CD4-positive, alpha-beta T cell (primary cell): ENCODE measurements around the gene BOD1. TPM values are rescaled to one million over a fixed set of nuclear protein-coding genes. Genes with fewer than 3 reads are reported as not detected.

Experiments used
- ATAC-seq: fragments of 200-7000 bp; cut with Tn5 transposase; one replicate; pipeline ENCODE4 v1.10.0; 2022; ENCODE audit warnings: mild to moderate bottlenecking; ENCODE audit not compliant: poor library complexity
- CTCF ChIA-PET: fragments of 350-600 bp; sonication (Branson Sonifier 250); formaldehyde crosslinking; loops from one replicate; lab custom pipeline; 2021; ENCODE audit warnings: antibody characterized with exemption, inconsistent platforms; lab: Charles Lee
- POLR2A ChIA-PET: fragments of 350-600 bp; sonication (Branson Sonifier 250); formaldehyde crosslinking; loops from one replicate; lab custom pipeline; 2021; ENCODE audit warnings: antibody characterized with exemption, inconsistent platforms; lab: Charles Lee
- DNase-seq, 14 experiments: peaks; one replicate each; pipeline ENCODE4 v3.0.0-alpha.2; 2013 to 2020; ENCODE audit warnings: mixed read lengths in 2 of 14
- H3K27ac ChIP-seq, 2 donors: one replicate each; pipeline versions ENCODE4 v1.5.1 to v1.7.0; 2013; ENCODE audit warnings: low read length in 2 of 2, low read depth in 1 of 2, mild to moderate bottlenecking in 1 of 2
- H3K27me3 ChIP-seq, 2 experiments: 1 replicate in 1 of 2; 2 replicates in 1 of 2; pipeline versions ENCODE4 v1.6.1 to v1.7.0; 2013; ENCODE audit warnings: low read length in 2 of 2, control low read depth in 1 of 2, mild to moderate bottlenecking in 1 of 2, moderate library complexity in 1 of 2; ENCODE audit not compliant: insufficient read depth in 2 of 2, control insufficient read depth in 1 of 2
- H3K36me3 ChIP-seq: one replicate; pipeline ENCODE4 v1.6.1; 2013; ENCODE audit warnings: low read length, control low read depth; ENCODE audit not compliant: insufficient read depth
- H3K4me1 ChIP-seq: one replicate; pipeline ENCODE4 v1.6.1; 2013; ENCODE audit warnings: low read length, control low read depth; ENCODE audit not compliant: insufficient read depth
- H3K4me3 ChIP-seq: one replicate; pipeline ENCODE4 v1.5.1; 2013; ENCODE audit warnings: mild to moderate bottlenecking, low read length, moderate library complexity
- H3K9me3 ChIP-seq, 2 experiments: 1 replicate in 1 of 2; 2 replicates in 1 of 2; pipeline versions ENCODE4 v1.6.1 to v1.7.0; 2013; ENCODE audit warnings: low read length in 2 of 2, mild to moderate bottlenecking in 2 of 2, control low read depth in 1 of 2, moderate library complexity in 1 of 2; ENCODE audit not compliant: control insufficient read depth in 1 of 2, insufficient read depth in 1 of 2
- H3K27ac Mint-ChIP-seq: one replicate; pipeline ENCODE4 v1.8.0; 2020; ENCODE audit warnings: mixed read lengths
- H3K27me3 Mint-ChIP-seq: one replicate; pipeline ENCODE4 v1.8.0; 2021; ENCODE audit warnings: mixed read lengths
- H3K36me3 Mint-ChIP-seq: one replicate; pipeline ENCODE4 v1.8.0; 2021; ENCODE audit warnings: low read depth, mixed read lengths
- H3K4me1 Mint-ChIP-seq: one replicate; pipeline ENCODE4 v1.8.0; 2021; ENCODE audit warnings: low read depth, mixed read lengths
- H3K4me3 Mint-ChIP-seq: one replicate; pipeline ENCODE4 v1.8.0; 2020; ENCODE audit warnings: mild to moderate bottlenecking, mixed read lengths
- H3K9me3 Mint-ChIP-seq: one replicate; pipeline ENCODE4 v1.8.0; 2020; ENCODE audit warnings: mixed read lengths
- intact Hi-C, 2 experiments: fragments of 100-400 bp; cut with DNase I in 1 of 2; cut with micrococcal nuclease in 1 of 2; formaldehyde crosslinking; loops; one replicate each; pipeline versions ENCODE4 v1.15.1 to v1.9.0; 2023 to 2025; cut with DNase I, micrococcal nuclease
- total RNA-seq, 174 experiments: library from RNA in 2 of 174; stranded (reverse) in 2 of 174; gene quantifications; one replicate each; pipeline ENCODE4 v1.2.3 and lab custom pipeline; 2021 to 2026
- TF ChIP-seq, protein P1 (sequence below): fragments of 200-600 bp; IDR thresholded peaks from one replicate; pipeline ENCODE4 v1.8.0; 2022; ENCODE audit warnings: antibody characterized with exemption, mild to moderate bottlenecking

Gene BOD1
- total RNA-seq, 2 experiments from 2014 or later: 20.6 to 20.9 TPM

DNA sequence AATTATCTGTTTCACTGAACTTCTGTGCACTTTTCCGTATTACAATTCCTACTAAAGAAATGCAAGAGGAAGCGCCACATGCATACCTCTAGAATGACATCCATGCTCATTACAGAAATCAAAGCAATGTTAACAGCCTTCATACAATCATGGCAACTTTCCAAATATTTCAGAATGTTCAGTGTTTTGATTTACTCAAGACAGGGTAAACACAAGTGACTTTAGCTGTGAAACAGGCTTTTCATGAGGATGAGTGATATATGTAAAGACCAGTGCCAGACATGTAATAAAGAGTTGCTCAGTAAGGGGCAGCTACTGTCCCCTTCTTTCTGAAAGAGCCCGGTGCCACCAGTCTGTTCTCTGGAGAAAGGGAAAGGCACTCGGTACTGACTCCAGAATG lies 4.7 kb downstream of the BOD1 start:
- intact Hi-C loops: loop anchor here in 1 of 2 experiments (10.0 kb wide), 2 partner anchors 627 to 917 kb away; partner anchors contain the start of gene ATP6V0E1
- TF ChIP-seq, protein P1, sequence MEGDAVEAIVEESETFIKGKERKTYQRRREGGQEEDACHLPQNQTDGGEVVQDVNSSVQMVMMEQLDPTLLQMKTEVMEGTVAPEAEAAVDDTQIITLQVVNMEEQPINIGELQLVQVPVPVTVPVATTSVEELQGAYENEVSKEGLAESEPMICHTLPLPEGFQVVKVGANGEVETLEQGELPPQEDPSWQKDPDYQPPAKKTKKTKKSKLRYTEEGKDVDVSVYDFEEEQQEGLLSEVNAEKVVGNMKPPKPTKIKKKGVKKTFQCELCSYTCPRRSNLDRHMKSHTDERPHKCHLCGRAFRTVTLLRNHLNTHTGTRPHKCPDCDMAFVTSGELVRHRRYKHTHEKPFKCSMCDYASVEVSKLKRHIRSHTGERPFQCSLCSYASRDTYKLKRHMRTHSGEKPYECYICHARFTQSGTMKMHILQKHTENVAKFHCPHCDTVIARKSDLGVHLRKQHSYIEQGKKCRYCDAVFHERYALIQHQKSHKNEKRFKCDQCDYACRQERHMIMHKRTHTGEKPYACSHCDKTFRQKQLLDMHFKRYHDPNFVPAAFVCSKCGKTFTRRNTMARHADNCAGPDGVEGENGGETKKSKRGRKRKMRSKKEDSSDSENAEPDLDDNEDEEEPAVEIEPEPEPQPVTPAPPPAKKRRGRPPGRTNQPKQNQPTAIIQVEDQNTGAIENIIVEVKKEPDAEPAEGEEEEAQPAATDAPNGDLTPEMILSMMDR: no peak

DNA sequence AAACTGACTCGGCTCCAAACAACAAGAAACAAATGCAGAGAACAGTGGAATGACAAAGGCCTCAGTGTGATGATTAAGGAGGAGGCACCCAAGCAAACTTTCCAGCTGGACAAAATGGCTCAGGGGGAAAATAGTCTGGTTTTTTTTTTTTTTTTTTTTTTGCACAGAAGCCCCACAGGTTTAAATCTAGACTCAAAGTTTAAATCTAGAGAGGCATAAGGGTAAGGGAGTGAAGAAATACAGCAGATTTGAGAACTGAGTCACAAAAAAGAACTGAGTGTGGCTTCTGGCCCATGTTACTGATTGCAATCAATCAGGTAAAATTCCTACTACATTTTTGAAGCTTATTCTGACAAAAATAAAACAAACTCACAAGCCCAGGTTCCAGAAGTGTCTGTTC lies 12.3 kb downstream of the BOD1 start:
- no peak for ATAC-seq
- Histone ChIP-seq H3K4me3 (no peak overlapping the region), H3K27ac (no peak overlapping the region), H3K9me3 (no peaks in the 10 kb centered on the region), H3K4me1 (no peaks in the 10 kb centered on the region), H3K36me3 (peaks cover 43% of the 10 kb centered on the region), H3K27me3 (no peaks in the 10 kb centered on the region)
- Mint-ChIP-seq H3K27ac (no peak overlapping the region), H3K27me3 (no peaks in the 10 kb centered on the region), H3K4me3 (no peak overlapping the region), H3K4me1 (no peaks in the 10 kb centered on the region), H3K9me3 (no peaks in the 10 kb centered on the region), H3K36me3 (peaks cover 80% of the 10 kb centered on the region)
- ChIA-PET CTCF (interaction anchor here (0.6 kb wide), 1 partner anchor 365 kb away, joined by 3 read pairs; no protein-coding TSS in a partner anchor), POLR2A (no interaction called here)
- TF ChIP-seq, protein P1: no peak
- intact Hi-C loops: no loop called here
- DNase-seq: no peak

More for the DNA sequence above, 4.7 kb downstream of the BOD1 start:
- DNase-seq: no peak
- Histone ChIP-seq H3K4me1 (peaks cover 23% of the 10 kb centered on the region), H3K4me3 (no peak overlapping the region), H3K27me3 (no peaks in the 10 kb centered on the region), H3K9me3 (no peaks in the 10 kb centered on the region), H3K36me3 (peaks cover 65% of the 10 kb centered on the region), H3K27ac (no peak overlapping the region)
- Mint-ChIP-seq H3K9me3 (no peaks in the 10 kb centered on the region), H3K36me3 (peaks cover 80% of the 10 kb centered on the region), H3K4me1 (peaks cover 42% of the 10 kb centered on the region), H3K4me3 (no peak overlapping the region), H3K27me3 (no peaks in the 10 kb centered on the region), H3K27ac (no peak overlapping the region)
- no peak for ATAC-seq
- POLR2A ChIA-PET: no interaction called here
- CTCF ChIA-PET: no interaction called here

DNA sequence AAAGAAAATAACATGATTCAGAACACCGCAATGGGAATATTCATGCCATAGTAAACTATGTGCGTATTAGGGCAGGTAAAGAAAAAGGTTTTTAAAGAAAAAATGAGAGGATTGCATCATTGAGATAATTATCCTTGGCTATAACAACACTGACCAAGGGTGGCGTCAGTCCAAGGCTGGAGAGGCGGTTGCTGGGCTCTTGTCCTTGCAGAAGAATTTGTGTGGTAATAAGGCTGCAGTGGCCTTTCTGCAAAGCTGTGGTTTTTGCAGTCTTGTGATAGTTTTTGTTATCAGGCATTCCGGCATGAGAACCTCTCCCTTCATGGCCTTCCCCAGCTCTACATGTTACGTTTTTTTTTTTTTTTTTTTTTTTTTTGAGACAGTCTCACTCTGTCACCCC lies 14.0 kb downstream of the BOD1 start:
- Mint-ChIP-seq H3K4me1 (no peaks in the 10 kb centered on the region), H3K36me3 (peaks cover 71% of the 10 kb centered on the region), H3K4me3 (no peak overlapping the region), H3K27ac (no peak overlapping the region), H3K27me3 (no peaks in the 10 kb centered on the region), H3K9me3 (no peaks in the 10 kb centered on the region)
- Histone ChIP-seq H3K4me1 (no peaks in the 10 kb centered on the region), H3K36me3 (peaks cover 28% of the 10 kb centered on the region), H3K4me3 (no peak overlapping the region), H3K27me3 (no peaks in the 10 kb centered on the region), H3K9me3 (peaks cover 0 to 5% of the 10 kb centered on the region in 2 experiments), H3K27ac (no peak overlapping the region)
- intact Hi-C loops: no loop called here
- TF ChIP-seq, protein P1: no peak
- ChIA-PET POLR2A (no interaction called here), CTCF (no interaction called here)
- ATAC-seq (no peak), DNase-seq (no peak)
